GM23338 (cell line): ENCODE measurements around the gene FLNB.

Source experiments
- EZH2phosphoT487 ChIP-seq: fragments of 200-600 bp; sonication (generic); IDR thresholded peaks from one replicate; pipeline ENCODE4 v1.8.1; 2018; ENCODE audit warnings: antibody characterized with exemption; ENCODE audit not compliant: unreplicated experiment
- JUNB ChIP-seq: IDR thresholded peaks from one replicate; pipeline ENCODE4 v1.6.1; 2016; ENCODE audit warnings: antibody characterized with exemption; ENCODE audit not compliant: unreplicated experiment
- POLR2AphosphoS5 ChIP-seq: IDR thresholded peaks from 2 replicates; pipeline ENCODE4 v1.6.1; 2016; ENCODE audit warnings: antibody characterized with exemption, low read depth
- TF ChIP-seq, protein P1 (sequence below), 2 experiments: fragments of 200-600 bp in 1 of 2; sonication (generic) in 1 of 2; conservative IDR thresholded peaks; 2 replicates each; pipeline versions ENCODE4 v1.5.1 to v1.6.1; 2016 to 2017; ENCODE audit warnings: antibody characterized with exemption in 2 of 2, low read depth in 2 of 2, mild to moderate bottlenecking in 2 of 2, moderate library complexity in 1 of 2

DNA sequence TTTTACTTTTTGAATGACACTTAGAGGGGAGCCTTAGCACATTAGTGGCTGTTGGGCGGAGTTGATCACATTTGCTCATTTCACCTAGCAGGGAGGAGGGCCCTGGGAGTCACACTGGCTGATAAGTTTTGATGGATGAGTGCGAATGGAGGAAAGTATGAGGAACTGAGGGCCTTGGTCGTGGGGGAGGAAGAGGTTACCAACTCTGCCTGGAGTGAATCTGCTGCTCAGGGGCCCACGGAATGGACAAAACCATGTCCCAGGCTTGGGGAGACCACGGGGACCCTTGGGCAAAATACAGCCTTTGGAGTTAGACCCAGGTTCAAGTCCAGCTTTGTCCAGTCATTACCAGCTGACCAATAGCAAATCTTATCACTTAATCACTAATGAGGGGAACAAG lies 5.1 kb upstream of the FLNB start:
- TF ChIP-seq, protein P1, sequence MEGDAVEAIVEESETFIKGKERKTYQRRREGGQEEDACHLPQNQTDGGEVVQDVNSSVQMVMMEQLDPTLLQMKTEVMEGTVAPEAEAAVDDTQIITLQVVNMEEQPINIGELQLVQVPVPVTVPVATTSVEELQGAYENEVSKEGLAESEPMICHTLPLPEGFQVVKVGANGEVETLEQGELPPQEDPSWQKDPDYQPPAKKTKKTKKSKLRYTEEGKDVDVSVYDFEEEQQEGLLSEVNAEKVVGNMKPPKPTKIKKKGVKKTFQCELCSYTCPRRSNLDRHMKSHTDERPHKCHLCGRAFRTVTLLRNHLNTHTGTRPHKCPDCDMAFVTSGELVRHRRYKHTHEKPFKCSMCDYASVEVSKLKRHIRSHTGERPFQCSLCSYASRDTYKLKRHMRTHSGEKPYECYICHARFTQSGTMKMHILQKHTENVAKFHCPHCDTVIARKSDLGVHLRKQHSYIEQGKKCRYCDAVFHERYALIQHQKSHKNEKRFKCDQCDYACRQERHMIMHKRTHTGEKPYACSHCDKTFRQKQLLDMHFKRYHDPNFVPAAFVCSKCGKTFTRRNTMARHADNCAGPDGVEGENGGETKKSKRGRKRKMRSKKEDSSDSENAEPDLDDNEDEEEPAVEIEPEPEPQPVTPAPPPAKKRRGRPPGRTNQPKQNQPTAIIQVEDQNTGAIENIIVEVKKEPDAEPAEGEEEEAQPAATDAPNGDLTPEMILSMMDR (conservative IDR thresholded peaks at IDR 0.05; ENCODE audit: low read depth in 2 of 2): no peak
- TF ChIP-seq JUNB: no peak
- no peak for TF ChIP-seq EZH2phosphoT487
- TF ChIP-seq POLR2AphosphoS5: no peak
